ENCODE data around the gene PPM1M.

GRCh38 chr3:52277972-52278509 is 32.5 kb downstream of the PPM1M start:
- TF ChIP-seq, protein P1, sequence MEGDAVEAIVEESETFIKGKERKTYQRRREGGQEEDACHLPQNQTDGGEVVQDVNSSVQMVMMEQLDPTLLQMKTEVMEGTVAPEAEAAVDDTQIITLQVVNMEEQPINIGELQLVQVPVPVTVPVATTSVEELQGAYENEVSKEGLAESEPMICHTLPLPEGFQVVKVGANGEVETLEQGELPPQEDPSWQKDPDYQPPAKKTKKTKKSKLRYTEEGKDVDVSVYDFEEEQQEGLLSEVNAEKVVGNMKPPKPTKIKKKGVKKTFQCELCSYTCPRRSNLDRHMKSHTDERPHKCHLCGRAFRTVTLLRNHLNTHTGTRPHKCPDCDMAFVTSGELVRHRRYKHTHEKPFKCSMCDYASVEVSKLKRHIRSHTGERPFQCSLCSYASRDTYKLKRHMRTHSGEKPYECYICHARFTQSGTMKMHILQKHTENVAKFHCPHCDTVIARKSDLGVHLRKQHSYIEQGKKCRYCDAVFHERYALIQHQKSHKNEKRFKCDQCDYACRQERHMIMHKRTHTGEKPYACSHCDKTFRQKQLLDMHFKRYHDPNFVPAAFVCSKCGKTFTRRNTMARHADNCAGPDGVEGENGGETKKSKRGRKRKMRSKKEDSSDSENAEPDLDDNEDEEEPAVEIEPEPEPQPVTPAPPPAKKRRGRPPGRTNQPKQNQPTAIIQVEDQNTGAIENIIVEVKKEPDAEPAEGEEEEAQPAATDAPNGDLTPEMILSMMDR (IDR thresholded peaks at IDR 0.05): peak; percentile 41
- no peak for TF ChIP-seq EZH2 (IDR thresholded peaks at IDR 0.05)

All from neural progenitor cell (in vitro differentiated cells).